ENCODE results near the gene C20orf204.
"Not testable (repeated sequence)": the region's sequence is repeated elsewhere in the genome, so short reads cannot be mapped to it uniquely, and the experiment has no call there.

The C20orf204 gene

DNA sequence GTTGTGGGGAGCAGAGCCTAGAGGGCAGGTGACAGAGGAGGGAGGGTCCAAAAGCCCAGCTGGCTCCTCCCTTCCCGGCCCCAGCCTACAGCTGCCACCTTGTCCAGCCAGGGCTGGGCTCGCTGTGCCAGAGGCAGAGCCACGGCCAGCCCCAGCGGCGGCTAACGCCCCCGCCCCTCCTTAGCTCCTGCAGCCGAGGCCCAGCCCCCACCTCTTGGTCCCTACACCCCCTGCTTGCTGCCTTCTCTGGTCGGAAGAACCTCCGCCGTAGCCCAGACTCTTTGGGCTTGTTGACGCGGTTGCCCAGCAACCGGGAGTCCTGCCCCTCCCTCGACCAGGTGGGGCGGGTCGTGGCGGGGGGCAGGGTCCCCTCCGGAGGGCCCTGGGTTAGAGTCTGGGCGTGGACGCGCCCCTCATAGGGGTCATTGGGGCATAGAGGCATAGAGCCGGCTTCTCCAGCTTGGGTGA lies 48.7 kb downstream of the C20orf204 start:
- no peak for DNase-seq

DNA sequence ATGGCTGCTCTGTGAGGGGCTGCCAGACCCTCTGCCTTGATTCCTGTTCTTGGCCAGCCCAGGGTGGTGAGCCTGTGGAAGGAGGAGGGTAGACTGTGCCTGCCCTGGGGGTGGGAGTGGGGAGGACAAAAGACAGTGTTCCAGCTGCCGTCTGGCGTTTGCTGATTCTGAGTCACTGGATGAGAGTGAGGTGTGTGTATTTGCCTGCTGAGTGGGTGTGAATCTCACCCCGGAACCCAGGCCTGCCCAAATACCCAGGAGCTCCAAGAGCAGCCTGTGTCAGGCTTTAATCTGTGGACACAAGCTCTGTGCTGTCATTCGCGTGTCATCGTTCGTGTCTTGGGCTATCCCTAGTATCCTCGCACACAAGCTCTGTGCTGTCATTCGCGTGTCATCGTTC lies 50.8 kb downstream of the C20orf204 start:
- DNase-seq: no peak

DNA sequence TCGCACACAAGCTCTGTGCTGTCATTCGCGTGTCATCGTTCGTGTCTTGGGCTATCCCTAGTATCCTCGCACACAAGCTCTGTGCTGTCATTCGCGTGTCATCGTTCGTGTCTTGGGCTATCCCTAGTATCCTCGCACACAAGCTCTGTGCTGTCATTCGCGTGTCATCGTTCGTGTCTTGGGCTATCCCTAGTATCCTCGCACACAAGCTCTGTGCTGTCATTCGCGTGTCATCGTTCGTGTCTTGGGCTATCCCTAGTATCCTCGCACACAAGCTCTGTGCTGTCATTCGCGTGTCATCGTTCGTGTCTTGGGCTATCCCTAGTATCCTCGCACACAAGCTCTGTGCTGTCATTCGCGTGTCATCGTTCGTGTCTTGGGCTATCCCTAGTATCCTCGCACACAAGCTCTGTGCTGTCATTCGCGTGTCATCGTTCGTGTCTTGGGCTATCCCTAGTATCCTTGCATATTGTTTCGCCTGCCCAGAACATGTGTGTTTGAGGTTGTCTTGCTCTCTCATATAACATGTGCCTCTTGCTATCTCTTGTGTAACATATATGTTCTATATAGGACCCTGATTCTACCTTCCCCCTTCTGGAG lies 51.3 kb downstream of the C20orf204 start:
- not testable (repeated sequence) for DNase-seq

DNA sequence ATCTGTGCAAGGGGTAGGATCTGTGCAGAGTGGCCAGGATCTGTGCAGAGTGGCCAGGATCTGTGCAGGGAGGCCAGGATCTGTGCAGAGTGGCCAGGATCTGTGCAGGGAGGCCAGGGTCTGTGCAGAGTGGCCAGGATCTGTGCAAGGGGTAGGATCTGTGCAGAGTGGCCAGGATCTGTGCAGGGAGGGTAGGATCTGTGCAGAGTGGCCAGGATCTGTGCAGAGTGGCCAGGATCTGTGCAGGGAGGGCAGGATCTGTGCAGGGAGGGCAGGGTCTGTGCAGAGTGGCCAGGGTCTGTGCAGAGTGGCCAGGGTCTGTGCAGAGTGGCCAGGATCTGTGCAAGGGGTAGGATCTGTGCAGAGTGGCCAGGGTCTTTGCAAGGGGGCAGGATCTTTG lies 52.6 kb downstream of the C20orf204 start:
- not testable (repeated sequence) for DNase-seq
